Sigmoid colon (tissue), 4 donors: Measurements from ENCODE around the gene NDUFAF2.

ENCODE experiments used
- POLR2A ChIP-seq, 2 donors: fragments of 450-650 bp; IDR thresholded peaks; one replicate each; pipeline ENCODE4 v1.6.1; 2016; ENCODE audit warnings: antibody characterized with exemption in 2 of 2, mild to moderate bottlenecking in 2 of 2, moderate library complexity in 2 of 2
- POLR2AphosphoS5 ChIP-seq, 4 donors: sonication (generic); formaldehyde crosslinking; IDR thresholded peaks; one replicate each; pipeline ENCODE4 v1.6.1; 2017; ENCODE audit warnings: antibody characterized with exemption in 4 of 4
- TF ChIP-seq, protein P1 (sequence below), 4 experiments: fragments of 450-650 bp in 3 of 4; fragments of 200-600 bp in 1 of 4; IDR thresholded peaks; one replicate each; pipeline ENCODE4 v1.5.1; 2016 to 2019; ENCODE audit warnings: antibody characterized with exemption in 4 of 4, mild to moderate bottlenecking in 3 of 4, moderate library complexity in 2 of 4

DNA sequence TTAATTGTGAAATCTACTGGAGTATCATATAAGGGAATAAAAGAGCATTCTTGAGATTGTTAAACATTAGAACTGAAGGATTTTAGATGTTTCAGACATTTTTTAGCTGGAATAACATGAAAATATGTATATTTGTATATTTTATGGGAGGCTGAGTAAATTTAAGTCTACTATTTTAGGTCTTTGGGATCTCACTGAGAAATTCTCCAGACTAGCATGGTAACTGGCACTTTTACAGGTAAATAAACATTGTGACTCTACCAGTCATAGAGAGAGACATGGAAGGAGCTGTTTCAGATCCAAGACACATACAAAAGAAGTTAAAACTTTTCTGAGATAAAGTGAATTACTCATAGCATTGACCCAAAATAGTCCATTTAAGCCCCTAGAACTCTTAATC lies 59.4 kb downstream of the NDUFAF2 start:
- TF ChIP-seq, protein P1, sequence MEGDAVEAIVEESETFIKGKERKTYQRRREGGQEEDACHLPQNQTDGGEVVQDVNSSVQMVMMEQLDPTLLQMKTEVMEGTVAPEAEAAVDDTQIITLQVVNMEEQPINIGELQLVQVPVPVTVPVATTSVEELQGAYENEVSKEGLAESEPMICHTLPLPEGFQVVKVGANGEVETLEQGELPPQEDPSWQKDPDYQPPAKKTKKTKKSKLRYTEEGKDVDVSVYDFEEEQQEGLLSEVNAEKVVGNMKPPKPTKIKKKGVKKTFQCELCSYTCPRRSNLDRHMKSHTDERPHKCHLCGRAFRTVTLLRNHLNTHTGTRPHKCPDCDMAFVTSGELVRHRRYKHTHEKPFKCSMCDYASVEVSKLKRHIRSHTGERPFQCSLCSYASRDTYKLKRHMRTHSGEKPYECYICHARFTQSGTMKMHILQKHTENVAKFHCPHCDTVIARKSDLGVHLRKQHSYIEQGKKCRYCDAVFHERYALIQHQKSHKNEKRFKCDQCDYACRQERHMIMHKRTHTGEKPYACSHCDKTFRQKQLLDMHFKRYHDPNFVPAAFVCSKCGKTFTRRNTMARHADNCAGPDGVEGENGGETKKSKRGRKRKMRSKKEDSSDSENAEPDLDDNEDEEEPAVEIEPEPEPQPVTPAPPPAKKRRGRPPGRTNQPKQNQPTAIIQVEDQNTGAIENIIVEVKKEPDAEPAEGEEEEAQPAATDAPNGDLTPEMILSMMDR (IDR thresholded peaks at IDR 0.05): no peak
- TF ChIP-seq POLR2A (IDR thresholded peaks at IDR 0.05): no peak
- TF ChIP-seq POLR2AphosphoS5 (IDR thresholded peaks at IDR 0.05): no peak
